ENCODE results near the gene LAMA2. TPM values are rescaled to one million over a fixed set of nuclear protein-coding genes. Genes with fewer than 3 reads are reported as not detected.

Gene LAMA2
- total RNA-seq, 1 donor from 2014 or later: 1.9 TPM

DNA sequence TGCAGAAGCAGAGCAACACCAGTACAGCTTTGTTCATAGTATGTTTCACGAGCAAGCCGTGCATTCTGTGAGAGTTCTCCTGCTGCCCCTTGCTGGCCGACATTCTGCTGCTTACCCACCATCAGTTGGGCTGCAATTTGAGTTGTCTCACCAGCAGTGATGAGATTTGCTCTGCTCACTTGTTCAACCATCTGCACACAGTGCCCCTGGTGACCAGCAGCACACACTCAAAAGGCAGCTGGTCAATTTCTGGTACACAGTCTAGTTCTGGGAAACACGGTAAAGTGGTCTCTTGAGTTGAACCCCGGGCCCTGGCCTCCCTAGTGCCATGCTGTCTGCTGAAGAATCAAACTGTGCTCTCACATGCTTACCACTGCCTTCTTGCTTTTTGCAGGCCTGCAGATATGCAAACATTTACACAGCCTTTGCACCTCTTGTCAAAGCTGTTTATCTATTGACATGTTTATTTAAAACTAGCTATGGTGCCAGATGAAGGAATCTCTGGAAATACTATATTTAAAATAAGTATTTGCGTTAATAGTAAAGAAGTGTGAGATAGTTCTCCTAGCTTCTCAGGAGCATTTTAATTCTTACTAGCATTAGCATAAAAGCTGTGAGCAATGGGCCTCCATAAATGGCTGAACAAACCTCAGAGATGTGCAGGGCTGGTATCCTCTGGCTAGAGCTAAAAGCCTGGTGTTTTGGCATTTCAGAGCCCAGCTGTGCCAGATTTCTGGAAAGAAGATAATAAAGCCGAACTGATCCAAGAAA, 592.7 kb downstream of the LAMA2 start:
- DNase-seq (ENCODE audit: low spot score): no peak
- Mint-ChIP-seq H3K27ac (ENCODE audit: unreplicated experiment) (no peak overlapping the region), H3K4me3 (ENCODE audit: unreplicated experiment) (no peak overlapping the region), H3K4me1 (ENCODE audit: low read depth) (no peaks in the 10 kb centered on the region), H3K36me3 (ENCODE audit: low read depth) (no peaks in the 10 kb centered on the region), H3K9me3 (ENCODE audit: low read depth) (no peaks in the 10 kb centered on the region), H3K27me3 (ENCODE audit: low read depth) (no peaks in the 10 kb centered on the region)
- TF ChIP-seq, protein P1, sequence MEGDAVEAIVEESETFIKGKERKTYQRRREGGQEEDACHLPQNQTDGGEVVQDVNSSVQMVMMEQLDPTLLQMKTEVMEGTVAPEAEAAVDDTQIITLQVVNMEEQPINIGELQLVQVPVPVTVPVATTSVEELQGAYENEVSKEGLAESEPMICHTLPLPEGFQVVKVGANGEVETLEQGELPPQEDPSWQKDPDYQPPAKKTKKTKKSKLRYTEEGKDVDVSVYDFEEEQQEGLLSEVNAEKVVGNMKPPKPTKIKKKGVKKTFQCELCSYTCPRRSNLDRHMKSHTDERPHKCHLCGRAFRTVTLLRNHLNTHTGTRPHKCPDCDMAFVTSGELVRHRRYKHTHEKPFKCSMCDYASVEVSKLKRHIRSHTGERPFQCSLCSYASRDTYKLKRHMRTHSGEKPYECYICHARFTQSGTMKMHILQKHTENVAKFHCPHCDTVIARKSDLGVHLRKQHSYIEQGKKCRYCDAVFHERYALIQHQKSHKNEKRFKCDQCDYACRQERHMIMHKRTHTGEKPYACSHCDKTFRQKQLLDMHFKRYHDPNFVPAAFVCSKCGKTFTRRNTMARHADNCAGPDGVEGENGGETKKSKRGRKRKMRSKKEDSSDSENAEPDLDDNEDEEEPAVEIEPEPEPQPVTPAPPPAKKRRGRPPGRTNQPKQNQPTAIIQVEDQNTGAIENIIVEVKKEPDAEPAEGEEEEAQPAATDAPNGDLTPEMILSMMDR (IDR thresholded peaks at IDR 0.05): no peak

DNA sequence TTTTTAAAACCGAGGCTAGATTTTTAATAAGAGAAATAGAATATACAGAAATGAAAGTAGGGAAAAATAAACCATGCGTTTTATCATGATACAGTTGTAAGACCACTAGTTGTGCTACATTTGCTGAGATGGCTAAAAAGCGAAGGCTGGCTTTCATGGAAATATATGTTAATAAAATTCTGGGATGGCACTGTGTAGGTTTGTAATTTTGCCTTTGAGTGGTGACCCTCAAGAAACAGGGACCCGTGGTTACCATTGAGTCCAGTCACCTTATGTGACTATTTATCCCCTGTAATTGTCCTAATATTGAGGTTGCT, 593.3 kb downstream of the LAMA2 start:
- Mint-ChIP-seq H3K4me1 (ENCODE audit: low read depth) (no peaks in the 10 kb centered on the region), H3K27me3 (ENCODE audit: low read depth) (no peaks in the 10 kb centered on the region), H3K27ac (ENCODE audit: unreplicated experiment) (no peak overlapping the region), H3K4me3 (ENCODE audit: unreplicated experiment) (no peak overlapping the region), H3K36me3 (ENCODE audit: low read depth) (no peaks in the 10 kb centered on the region), H3K9me3 (ENCODE audit: low read depth) (no peaks in the 10 kb centered on the region)
- no peak for DNase-seq (ENCODE audit: low spot score)
- TF ChIP-seq, protein P1 (IDR thresholded peaks at IDR 0.05): no peak

DNA sequence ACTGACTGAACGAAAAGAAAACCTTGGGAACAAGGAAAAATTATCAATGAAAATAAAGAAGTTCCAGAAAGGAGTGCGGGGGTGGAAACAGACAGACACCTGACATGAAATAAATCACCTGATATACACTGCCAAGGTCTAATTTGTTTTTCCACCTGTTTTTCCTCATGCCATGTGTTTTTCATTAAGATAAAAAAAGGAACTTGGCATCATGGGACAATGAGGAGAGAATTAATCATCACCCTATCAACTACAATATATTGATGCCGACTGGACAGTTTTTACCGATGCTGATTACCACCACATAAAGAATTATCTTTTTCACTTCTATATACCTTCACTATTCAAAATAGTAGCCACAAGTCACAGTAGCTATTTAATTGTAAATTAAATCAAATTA, 593.9 kb downstream of the LAMA2 start:
- Mint-ChIP-seq H3K4me1 (ENCODE audit: low read depth) (no peaks in the 10 kb centered on the region), H3K36me3 (ENCODE audit: low read depth) (no peaks in the 10 kb centered on the region), H3K27ac (ENCODE audit: unreplicated experiment) (no peak overlapping the region), H3K4me3 (ENCODE audit: unreplicated experiment) (no peak overlapping the region), H3K9me3 (ENCODE audit: low read depth) (no peaks in the 10 kb centered on the region), H3K27me3 (ENCODE audit: low read depth) (no peaks in the 10 kb centered on the region)
- no peak for DNase-seq (ENCODE audit: low spot score)
- TF ChIP-seq, protein P1 (IDR thresholded peaks at IDR 0.05): no peak

- TF ChIP-seq, protein P1 (IDR thresholded peaks at IDR 0.05): no peak
- H3K27me3 Mint-ChIP-seq (ENCODE audit: low read depth): no peaks in the 10 kb centered on the region
- no peaks in the 10 kb centered on the region for H3K9me3 Mint-ChIP-seq (ENCODE audit: low read depth)
Measured at GRCh38 chr6:129478379-129478778, 595.4 kb downstream of the LAMA2 start.

GRCh38 chr6:129481706-129482105, 598.8 kb downstream of the LAMA2 start:
- Mint-ChIP-seq H3K27me3 (ENCODE audit: low read depth) (no peaks in the 10 kb centered on the region), H3K4me3 (ENCODE audit: unreplicated experiment) (no peak overlapping the region), H3K36me3 (ENCODE audit: low read depth) (no peaks in the 10 kb centered on the region), H3K4me1 (ENCODE audit: low read depth) (no peaks in the 10 kb centered on the region), H3K27ac (ENCODE audit: unreplicated experiment) (no peak overlapping the region), H3K9me3 (ENCODE audit: low read depth) (no peaks in the 10 kb centered on the region)
- DNase-seq (ENCODE audit: low spot score): no peak
- TF ChIP-seq, protein P1 (IDR thresholded peaks at IDR 0.05): no peak

More at GRCh38 chr6:129478379-129478778, 595.4 kb downstream of the LAMA2 start:
- H3K27ac Mint-ChIP-seq (ENCODE audit: unreplicated experiment): no peak overlapping the region
- H3K4me1 Mint-ChIP-seq (ENCODE audit: low read depth): no peaks in the 10 kb centered on the region
- H3K36me3 Mint-ChIP-seq (ENCODE audit: low read depth): no peaks in the 10 kb centered on the region
- no peak for DNase-seq (ENCODE audit: low spot score)
- H3K4me3 Mint-ChIP-seq (ENCODE audit: unreplicated experiment): no peak overlapping the region

Data from chondrocyte (in vitro differentiated cells).